NCI-H1930 (cell line): Measurements from ENCODE around the gene DGKI.
"Not testable (repeated sequence)": the region's sequence is repeated elsewhere in the genome, so short reads cannot be mapped to it uniquely, and the experiment has no call there.

Experiments
- DNase-seq, 2 experiments: peaks; one replicate each; lab custom pipeline; 2025; lab: John Stamatoyannopoulos, UW

DGKI gene

GRCh38 chr7:137469858-137470257 lies 376.9 kb downstream of the DGKI start:
- no peak for DNase-seq

- no peak for DNase-seq
These were observed 377.5 kb downstream of the DGKI start for GRCh38 chr7:137469191-137469811.

GRCh38 chr7:137462847-137463246 lies 383.9 kb downstream of the DGKI start:
- no peak for DNase-seq

GRCh38 chr7:137462074-137462715 lies 384.6 kb downstream of the DGKI start:
- DNase-seq, result no peak

GRCh38 chr7:137458399-137458798 lies 388.4 kb downstream of the DGKI start:
- no peak for DNase-seq

GRCh38 chr7:137454767-137455166 lies 392.0 kb downstream of the DGKI start:
- DNase-seq, result no peak

- DNase-seq, result peak; percentile 28 to 49
These were observed 392.5 kb downstream of the DGKI start for GRCh38 chr7:137454246-137454724.

- no peak for DNase-seq
These were observed 393.4 kb downstream of the DGKI start for GRCh38 chr7:137453356-137453755.

GRCh38 chr7:137449016-137449415 lies 397.8 kb downstream of the DGKI start:
- no peak for DNase-seq

GRCh38 chr7:137448572-137448971 lies 398.2 kb downstream of the DGKI start:
- not testable (repeated sequence) for DNase-seq

GRCh38 chr7:137446025-137446424 lies 400.7 kb downstream of the DGKI start:
- DNase-seq, result no peak

- no peak for DNase-seq
These were observed 401.5 kb downstream of the DGKI start for GRCh38 chr7:137445268-137445667.

- no peak for DNase-seq
These were observed 403.2 kb downstream of the DGKI start for GRCh38 chr7:137443616-137444015.

- no peak for DNase-seq
These were observed 405.3 kb downstream of the DGKI start for GRCh38 chr7:137441451-137441850.

- DNase-seq, result no peak
These were observed 406.6 kb downstream of the DGKI start for GRCh38 chr7:137439829-137440825.

GRCh38 chr7:137434946-137435345 lies 411.8 kb downstream of the DGKI start:
- DNase-seq, result no peak

- no peak for DNase-seq
These were observed 412.2 kb downstream of the DGKI start for GRCh38 chr7:137434530-137434929.

- no peak for DNase-seq
These were observed 423.5 kb downstream of the DGKI start for GRCh38 chr7:137423321-137423720.

GRCh38 chr7:137421366-137421765 lies 425.4 kb downstream of the DGKI start:
- DNase-seq, result no peak

GRCh38 chr7:137418841-137419240 lies 427.9 kb downstream of the DGKI start:
- no peak for DNase-seq

- DNase-seq, result no peak
These were observed 429.3 kb downstream of the DGKI start for GRCh38 chr7:137417464-137417863.

GRCh38 chr7:137413901-137414300 lies 432.9 kb downstream of the DGKI start:
- DNase-seq, result no peak

GRCh38 chr7:137411446-137411845 lies 435.3 kb downstream of the DGKI start:
- DNase-seq, result no peak
